ENCODE data around the gene TMPRSS7. TPM values are rescaled to one million over a fixed set of nuclear protein-coding genes. Genes with fewer than 3 reads are reported as not detected.

Gene TMPRSS7
- total RNA-seq, 1 experiment from 2014 or later, result not detected

DNA sequence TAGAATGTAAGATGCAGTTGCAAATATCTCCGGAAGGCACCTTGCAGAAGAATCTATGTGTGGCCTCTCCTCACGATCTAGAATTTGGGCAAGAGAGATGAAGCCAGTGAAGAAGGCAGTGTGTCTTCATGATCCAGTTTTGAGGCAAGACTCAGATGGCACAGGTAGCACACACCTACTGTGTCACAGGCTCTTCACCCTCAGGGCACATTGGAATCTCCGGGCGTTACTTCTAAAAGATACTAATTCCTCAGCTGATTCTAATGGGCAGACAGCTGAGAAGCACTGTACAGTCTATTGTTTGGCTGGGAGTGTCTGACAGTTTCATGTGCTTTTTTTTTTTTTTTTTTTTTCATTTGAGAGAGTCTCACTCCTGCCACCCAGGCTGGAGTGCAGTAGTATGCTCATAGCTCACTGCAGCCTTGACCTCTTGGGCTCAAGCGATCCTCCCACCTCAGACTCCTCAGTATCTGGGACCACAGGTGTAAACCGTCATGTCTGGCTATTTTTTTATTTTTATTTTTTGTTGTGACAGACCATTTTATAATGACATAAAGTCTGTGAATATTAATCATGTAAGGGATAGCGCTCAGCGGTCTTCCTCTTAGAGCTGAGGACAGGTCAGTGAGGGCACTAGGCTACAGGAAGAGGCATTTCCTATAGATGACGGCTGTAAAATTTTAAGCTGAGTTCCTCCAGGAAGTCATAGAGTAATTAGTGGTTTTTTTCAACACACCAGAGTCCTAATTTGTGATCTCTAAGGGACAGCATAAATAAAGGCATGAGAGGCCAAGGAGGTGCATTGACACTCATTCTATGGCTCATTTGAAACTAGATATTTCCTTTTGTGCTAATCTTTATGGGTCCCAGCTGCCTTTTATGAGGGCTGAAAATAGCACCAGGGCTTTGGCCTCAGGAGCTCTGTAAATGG lies 55.7 kb downstream of the TMPRSS7 start:
- Mint-ChIP-seq H3K9me3 (no peaks in the 10 kb centered on the region), H3K27ac (peak overlapping the region; percentile 47; the same call in 1 of the 2 replicates), H3K36me3 (no peaks in the 10 kb centered on the region), H3K4me1 (peaks cover 65% of the 10 kb centered on the region), H3K27me3 (ENCODE audit: low read depth) (peaks cover 9% of the 10 kb centered on the region), H3K4me3 (no peak overlapping the region)
- ChIA-PET POLR2A (no interaction called here), CTCF (interaction anchor here (0.6 to 1.4 kb wide), 3 partner anchors 21 to 262 kb away, joined by 4 to 8 read pairs (median 4); no protein-coding TSS in a partner anchor)
- ATAC-seq (no peak), DNase-seq (ENCODE audit: low spot score) (no peak)
- TF ChIP-seq, protein P1, sequence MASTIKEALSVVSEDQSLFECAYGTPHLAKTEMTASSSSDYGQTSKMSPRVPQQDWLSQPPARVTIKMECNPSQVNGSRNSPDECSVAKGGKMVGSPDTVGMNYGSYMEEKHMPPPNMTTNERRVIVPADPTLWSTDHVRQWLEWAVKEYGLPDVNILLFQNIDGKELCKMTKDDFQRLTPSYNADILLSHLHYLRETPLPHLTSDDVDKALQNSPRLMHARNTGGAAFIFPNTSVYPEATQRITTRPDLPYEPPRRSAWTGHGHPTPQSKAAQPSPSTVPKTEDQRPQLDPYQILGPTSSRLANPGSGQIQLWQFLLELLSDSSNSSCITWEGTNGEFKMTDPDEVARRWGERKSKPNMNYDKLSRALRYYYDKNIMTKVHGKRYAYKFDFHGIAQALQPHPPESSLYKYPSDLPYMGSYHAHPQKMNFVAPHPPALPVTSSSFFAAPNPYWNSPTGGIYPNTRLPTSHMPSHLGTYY (CRISPR knock-in tag; IDR thresholded peaks at IDR 0.05), result no peak
- TF ChIP-seq SMAD4 (CRISPR knock-in tag; IDR thresholded peaks at IDR 0.05) (no peak), RORB (CRISPR knock-in tag; IDR thresholded peaks at IDR 0.05) (no peak)

DNA sequence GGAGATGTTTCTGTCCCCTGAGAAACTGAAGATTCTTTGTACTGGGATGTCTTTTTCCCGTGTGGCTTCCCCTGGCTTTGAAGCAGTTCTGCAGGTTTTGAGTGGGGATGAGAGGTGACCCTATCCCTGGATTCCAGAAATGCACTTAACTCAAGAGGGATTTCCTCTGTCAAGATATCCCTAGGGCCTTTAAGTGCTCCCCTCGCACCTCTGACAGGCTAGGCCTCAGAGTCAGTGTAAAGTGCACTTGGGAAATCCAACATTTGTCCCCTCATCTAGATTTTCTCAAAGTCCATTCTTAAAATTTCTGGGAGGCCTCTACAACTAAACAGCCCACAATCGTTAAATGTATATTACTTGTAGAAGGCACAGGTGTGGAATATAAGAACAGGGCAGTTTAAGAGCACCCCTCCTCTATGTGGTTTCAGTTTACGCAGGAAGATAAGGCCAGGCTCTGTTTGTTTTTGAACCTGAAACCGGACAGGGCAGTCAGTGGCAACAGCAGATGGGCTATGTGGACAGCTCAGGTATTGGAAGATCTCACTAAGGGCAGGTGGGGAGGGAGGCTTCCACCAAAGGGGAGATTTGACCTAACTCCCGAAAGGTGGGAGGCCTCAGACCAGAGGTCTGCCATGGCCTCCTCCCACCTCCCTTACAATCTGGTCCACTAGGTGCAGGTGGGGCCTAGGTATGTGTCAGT lies 56.5 kb downstream of the TMPRSS7 start:
- H3K4me1 Mint-ChIP-seq, result peaks cover 63% of the 10 kb centered on the region

DNA sequence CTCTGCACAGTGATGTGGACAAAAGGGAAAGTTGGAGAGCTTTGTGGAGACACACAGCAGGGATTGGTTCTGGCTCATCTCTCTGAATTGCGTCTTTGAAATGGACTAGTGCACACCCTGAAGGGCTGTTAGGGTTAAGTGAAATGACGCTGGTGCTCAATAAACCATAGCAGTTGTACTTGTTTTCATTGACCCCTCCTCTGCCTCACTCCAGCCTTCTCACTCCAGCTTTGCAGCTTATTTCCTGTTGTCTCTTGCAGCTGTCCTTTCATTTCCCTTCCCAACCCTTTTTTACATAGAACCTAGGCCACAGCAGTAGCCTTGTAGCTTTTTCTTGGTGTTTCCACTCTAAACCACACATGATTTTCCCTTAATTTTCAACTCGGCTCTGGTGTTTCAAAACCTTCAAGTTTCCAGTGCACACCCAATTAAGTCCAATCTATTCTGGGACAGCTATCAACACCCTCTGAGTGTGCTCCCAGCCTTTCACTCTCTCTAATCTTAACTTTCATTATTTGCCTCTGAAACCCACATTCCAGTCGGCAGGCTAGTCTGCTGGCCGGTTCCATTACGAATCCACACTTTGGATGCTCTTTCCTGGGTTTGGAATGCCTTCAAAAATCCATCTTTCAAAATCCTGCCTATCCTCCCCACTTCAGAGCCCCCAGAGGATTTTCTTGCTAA lies 58.1 kb downstream of the TMPRSS7 start:
- DNase-seq (ENCODE audit: low spot score) (no peak), ATAC-seq (peak; percentile 81)
- ChIA-PET POLR2A (interaction anchor here (0.6 kb wide), 2 partner anchors 18 to 470 kb away, joined by 3 read pairs; partner anchors contain the start of gene SLC35A5), CTCF (interaction anchor here (2.3 kb wide), 1 partner anchor 19 kb away, joined by 12 read pairs; no protein-coding TSS in a partner anchor)
- Mint-ChIP-seq H3K9me3 (no peaks in the 10 kb centered on the region), H3K4me1 (peaks cover 54% of the 10 kb centered on the region), H3K4me3 (no peak overlapping the region; the same call in 1 of the 2 replicates), H3K27ac (peak overlapping the region; percentile 69), H3K27me3 (ENCODE audit: low read depth) (no peaks in the 10 kb centered on the region), H3K36me3 (no peaks in the 10 kb centered on the region)
- TF ChIP-seq, protein P2, sequence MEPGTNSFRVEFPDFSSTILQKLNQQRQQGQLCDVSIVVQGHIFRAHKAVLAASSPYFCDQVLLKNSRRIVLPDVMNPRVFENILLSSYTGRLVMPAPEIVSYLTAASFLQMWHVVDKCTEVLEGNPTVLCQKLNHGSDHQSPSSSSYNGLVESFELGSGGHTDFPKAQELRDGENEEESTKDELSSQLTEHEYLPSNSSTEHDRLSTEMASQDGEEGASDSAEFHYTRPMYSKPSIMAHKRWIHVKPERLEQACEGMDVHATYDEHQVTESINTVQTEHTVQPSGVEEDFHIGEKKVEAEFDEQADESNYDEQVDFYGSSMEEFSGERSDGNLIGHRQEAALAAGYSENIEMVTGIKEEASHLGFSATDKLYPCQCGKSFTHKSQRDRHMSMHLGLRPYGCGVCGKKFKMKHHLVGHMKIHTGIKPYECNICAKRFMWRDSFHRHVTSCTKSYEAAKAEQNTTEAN (CRISPR knock-in tag; IDR thresholded peaks at IDR 0.05), result no peak
- TF ChIP-seq, protein P3, sequence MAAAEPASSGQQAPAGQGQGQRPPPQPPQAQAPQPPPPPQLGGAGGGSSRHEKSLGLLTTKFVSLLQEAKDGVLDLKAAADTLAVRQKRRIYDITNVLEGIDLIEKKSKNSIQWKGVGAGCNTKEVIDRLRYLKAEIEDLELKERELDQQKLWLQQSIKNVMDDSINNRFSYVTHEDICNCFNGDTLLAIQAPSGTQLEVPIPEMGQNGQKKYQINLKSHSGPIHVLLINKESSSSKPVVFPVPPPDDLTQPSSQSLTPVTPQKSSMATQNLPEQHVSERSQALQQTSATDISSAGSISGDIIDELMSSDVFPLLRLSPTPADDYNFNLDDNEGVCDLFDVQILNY (CRISPR knock-in tag; IDR thresholded peaks at IDR 0.05), result no peak
- TF ChIP-seq ZNF423 (CRISPR knock-in tag; IDR thresholded peaks at IDR 0.05) (no peak), SMAD4 (CRISPR knock-in tag; IDR thresholded peaks at IDR 0.05) (no peak), TEAD1 (CRISPR knock-in tag; IDR thresholded peaks at IDR 0.05) (no peak), NFATC4 (CRISPR knock-in tag; IDR thresholded peaks at IDR 0.05) (no peak), FOXP1 (CRISPR knock-in tag; IDR thresholded peaks at IDR 0.05; ENCODE audit: borderline replicate concordance) (no peak)
- TF ChIP-seq, protein P4, sequence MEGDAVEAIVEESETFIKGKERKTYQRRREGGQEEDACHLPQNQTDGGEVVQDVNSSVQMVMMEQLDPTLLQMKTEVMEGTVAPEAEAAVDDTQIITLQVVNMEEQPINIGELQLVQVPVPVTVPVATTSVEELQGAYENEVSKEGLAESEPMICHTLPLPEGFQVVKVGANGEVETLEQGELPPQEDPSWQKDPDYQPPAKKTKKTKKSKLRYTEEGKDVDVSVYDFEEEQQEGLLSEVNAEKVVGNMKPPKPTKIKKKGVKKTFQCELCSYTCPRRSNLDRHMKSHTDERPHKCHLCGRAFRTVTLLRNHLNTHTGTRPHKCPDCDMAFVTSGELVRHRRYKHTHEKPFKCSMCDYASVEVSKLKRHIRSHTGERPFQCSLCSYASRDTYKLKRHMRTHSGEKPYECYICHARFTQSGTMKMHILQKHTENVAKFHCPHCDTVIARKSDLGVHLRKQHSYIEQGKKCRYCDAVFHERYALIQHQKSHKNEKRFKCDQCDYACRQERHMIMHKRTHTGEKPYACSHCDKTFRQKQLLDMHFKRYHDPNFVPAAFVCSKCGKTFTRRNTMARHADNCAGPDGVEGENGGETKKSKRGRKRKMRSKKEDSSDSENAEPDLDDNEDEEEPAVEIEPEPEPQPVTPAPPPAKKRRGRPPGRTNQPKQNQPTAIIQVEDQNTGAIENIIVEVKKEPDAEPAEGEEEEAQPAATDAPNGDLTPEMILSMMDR (IDR thresholded peaks at IDR 0.05), result no peak

More for the DNA sequence above, 56.5 kb downstream of the TMPRSS7 start:
- Mint-ChIP-seq H3K27ac (peak overlapping the region; percentile 31; the same call in 1 of the 2 replicates), H3K36me3 (no peaks in the 10 kb centered on the region), H3K27me3 (ENCODE audit: low read depth) (0 out of 2 replicates have a peak, but pooled peaks cover under 1% of the 10 kb centered on the region), H3K4me3 (no peak overlapping the region), H3K9me3 (no peaks in the 10 kb centered on the region)
- DNase-seq (ENCODE audit: low spot score), result no peak
- ChIA-PET CTCF (interaction anchor here (0.6 to 2.3 kb wide), 4 partner anchors 20 to 263 kb away, joined by 4 to 12 read pairs (median 6); no protein-coding TSS in a partner anchor), POLR2A (no interaction called here)
- no peak for ATAC-seq
- no peak for TF ChIP-seq FOXJ3 (CRISPR knock-in tag; IDR thresholded peaks at IDR 0.05; ENCODE audit: borderline replicate concordance)
- TF ChIP-seq, protein P5, sequence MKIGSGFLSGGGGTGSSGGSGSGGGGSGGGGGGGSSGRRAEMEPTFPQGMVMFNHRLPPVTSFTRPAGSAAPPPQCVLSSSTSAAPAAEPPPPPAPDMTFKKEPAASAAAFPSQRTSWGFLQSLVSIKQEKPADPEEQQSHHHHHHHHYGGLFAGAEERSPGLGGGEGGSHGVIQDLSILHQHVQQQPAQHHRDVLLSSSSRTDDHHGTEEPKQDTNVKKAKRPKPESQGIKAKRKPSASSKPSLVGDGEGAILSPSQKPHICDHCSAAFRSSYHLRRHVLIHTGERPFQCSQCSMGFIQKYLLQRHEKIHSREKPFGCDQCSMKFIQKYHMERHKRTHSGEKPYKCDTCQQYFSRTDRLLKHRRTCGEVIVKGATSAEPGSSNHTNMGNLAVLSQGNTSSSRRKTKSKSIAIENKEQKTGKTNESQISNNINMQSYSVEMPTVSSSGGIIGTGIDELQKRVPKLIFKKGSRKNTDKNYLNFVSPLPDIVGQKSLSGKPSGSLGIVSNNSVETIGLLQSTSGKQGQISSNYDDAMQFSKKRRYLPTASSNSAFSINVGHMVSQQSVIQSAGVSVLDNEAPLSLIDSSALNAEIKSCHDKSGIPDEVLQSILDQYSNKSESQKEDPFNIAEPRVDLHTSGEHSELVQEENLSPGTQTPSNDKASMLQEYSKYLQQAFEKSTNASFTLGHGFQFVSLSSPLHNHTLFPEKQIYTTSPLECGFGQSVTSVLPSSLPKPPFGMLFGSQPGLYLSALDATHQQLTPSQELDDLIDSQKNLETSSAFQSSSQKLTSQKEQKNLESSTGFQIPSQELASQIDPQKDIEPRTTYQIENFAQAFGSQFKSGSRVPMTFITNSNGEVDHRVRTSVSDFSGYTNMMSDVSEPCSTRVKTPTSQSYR (CRISPR knock-in tag; IDR thresholded peaks at IDR 0.05), result no peak
- TF ChIP-seq, protein P6, sequence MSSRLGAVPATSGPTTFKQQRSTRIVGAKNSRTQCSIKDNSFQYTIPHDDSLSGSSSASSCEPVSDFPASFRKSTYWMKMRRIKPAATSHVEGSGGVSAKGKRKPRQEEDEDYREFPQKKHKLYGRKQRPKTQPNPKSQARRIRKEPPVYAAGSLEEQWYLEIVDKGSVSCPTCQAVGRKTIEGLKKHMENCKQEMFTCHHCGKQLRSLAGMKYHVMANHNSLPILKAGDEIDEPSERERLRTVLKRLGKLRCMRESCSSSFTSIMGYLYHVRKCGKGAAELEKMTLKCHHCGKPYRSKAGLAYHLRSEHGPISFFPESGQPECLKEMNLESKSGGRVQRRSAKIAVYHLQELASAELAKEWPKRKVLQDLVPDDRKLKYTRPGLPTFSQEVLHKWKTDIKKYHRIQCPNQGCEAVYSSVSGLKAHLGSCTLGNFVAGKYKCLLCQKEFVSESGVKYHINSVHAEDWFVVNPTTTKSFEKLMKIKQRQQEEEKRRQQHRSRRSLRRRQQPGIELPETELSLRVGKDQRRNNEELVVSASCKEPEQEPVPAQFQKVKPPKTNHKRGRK (CRISPR knock-in tag; IDR thresholded peaks at IDR 0.05; ENCODE audit: borderline replicate concordance), result no peak
- TF ChIP-seq, protein P3 (CRISPR knock-in tag; IDR thresholded peaks at IDR 0.05), result no peak
- no peak for TF ChIP-seq FOXP1 (CRISPR knock-in tag; IDR thresholded peaks at IDR 0.05; ENCODE audit: borderline replicate concordance)
